Kidney epithelial cell (primary cell): ENCODE results near the gene RASGEF1B. TPM values are rescaled to one million over a fixed set of nuclear protein-coding genes. Genes with fewer than 3 reads are reported as not detected.

Experiments
- DNase-seq: peaks from one replicate; pipeline ENCODE4 v3.0.0-alpha.2; 2010; ENCODE audit warnings: low read depth
- H3K27me3 ChIP-seq: 2 replicates; pipeline ENCODE4 v1.6.0; 2011; ENCODE audit warnings: low read length; ENCODE audit not compliant: control insufficient read depth, insufficient read depth
- H3K36me3 ChIP-seq: 2 replicates; pipeline ENCODE4 v1.5.1; 2011; ENCODE audit warnings: low read length; ENCODE audit not compliant: control insufficient read depth, insufficient read depth
- H3K4me3 ChIP-seq: 2 replicates; pipeline ENCODE4 v1.5.1; 2011; ENCODE audit warnings: low read depth, mild to moderate bottlenecking, control low read depth, low read length
- total RNA-seq: library from RNA; depleted of rRNA; stranded (reverse); fragments of >200 nt; gene quantifications from 2 replicates; pipeline ENCODE4 v1.2.3, GENCODE V29; 2015
- TF ChIP-seq, protein P1 (sequence below): IDR thresholded peaks from 2 replicates; pipeline ENCODE4 v1.5.1; 2011; ENCODE audit warnings: mild to moderate bottlenecking, moderate library complexity, low read length, control low read depth, inconsistent platforms; ENCODE audit not compliant: insufficient read depth, poor library complexity, severe bottlenecking

RASGEF1B gene
- total RNA-seq, 1 donor from 2014 or later: 14.0 TPM

DNA sequence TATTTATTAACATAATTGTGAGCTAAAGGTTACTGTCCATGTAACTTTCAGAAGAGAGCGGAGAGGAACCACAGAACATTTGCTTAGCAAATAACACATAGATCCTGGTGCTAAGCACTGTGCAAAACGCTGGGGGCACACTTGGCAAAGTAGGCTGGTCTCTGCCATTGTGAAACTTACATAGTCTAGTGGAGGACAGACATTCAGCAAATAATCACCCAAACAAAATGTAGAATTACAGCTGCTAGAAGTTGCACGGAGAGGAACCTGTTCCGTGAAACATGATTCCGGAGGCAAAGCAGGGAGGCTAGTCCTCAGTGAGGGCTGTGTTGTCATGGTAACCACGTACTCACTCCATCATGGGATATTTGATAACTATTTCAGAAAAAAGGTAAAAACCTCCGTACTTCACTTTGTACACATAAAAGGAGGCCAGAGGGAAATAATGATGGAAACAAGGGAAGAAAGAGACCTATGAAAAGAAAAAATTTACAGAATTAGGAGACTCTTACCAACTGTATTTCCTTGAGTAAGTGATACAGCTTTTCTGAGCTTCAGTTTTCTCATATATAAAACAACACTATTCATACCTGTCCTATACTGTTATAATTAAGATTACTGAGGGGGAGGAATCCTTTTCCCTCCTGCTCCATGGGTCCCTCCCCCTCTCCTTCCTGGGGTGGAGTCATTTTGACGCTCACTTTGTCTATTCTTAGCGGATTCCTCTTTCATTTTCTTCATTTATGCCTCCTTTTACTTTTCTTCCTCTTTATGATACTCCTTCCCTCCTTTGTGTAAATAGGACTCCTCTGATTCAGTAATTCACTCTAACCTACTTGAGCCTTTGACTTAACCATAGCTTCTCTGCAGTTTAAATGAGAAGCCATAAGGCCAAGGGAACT lies 825 bp upstream of the RASGEF1B start:
- no peak for DNase-seq
- H3K4me3 ChIP-seq: peak overlapping the region; percentile 68
- TF ChIP-seq, protein P1, sequence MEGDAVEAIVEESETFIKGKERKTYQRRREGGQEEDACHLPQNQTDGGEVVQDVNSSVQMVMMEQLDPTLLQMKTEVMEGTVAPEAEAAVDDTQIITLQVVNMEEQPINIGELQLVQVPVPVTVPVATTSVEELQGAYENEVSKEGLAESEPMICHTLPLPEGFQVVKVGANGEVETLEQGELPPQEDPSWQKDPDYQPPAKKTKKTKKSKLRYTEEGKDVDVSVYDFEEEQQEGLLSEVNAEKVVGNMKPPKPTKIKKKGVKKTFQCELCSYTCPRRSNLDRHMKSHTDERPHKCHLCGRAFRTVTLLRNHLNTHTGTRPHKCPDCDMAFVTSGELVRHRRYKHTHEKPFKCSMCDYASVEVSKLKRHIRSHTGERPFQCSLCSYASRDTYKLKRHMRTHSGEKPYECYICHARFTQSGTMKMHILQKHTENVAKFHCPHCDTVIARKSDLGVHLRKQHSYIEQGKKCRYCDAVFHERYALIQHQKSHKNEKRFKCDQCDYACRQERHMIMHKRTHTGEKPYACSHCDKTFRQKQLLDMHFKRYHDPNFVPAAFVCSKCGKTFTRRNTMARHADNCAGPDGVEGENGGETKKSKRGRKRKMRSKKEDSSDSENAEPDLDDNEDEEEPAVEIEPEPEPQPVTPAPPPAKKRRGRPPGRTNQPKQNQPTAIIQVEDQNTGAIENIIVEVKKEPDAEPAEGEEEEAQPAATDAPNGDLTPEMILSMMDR: peak; percentile 52
- H3K36me3 ChIP-seq: no peaks in the 10 kb centered on the region
- H3K27me3 ChIP-seq: no peaks in the 10 kb centered on the region

- H3K36me3 ChIP-seq: no peaks in the 10 kb centered on the region
- TF ChIP-seq, protein P1: no peak
- peak overlapping the region; percentile 68 for H3K4me3 ChIP-seq
- H3K27me3 ChIP-seq: no peaks in the 10 kb centered on the region
- no peak for DNase-seq
Observed at GRCh38 chr4:81471298-81471587, 464 bp downstream of the RASGEF1B start.

GRCh38 chr4:81470456-81471297 lies 1.0 kb downstream of the RASGEF1B start:
- TF ChIP-seq, protein P1: no peak
- Histone ChIP-seq H3K36me3 (no peaks in the 10 kb centered on the region), H3K27me3 (no peaks in the 10 kb centered on the region), H3K4me3 (peak overlapping the region; percentile 68)
- DNase-seq: no peak

- Histone ChIP-seq H3K4me3 (peak overlapping the region; percentile 68), H3K36me3 (no peaks in the 10 kb centered on the region), H3K27me3 (no peaks in the 10 kb centered on the region)
- DNase-seq: no peak
- TF ChIP-seq, protein P1: no peak
Observed at GRCh38 chr4:81469781-81470455, 1.8 kb downstream of the RASGEF1B start.

- H3K4me3 ChIP-seq: no peak overlapping the region
- no peaks in the 10 kb centered on the region for H3K27me3 ChIP-seq
- no peaks in the 10 kb centered on the region for H3K36me3 ChIP-seq
- TF ChIP-seq, protein P1: no peak
- no peak for DNase-seq
Observed at GRCh38 chr4:81468678-81469077, 3.0 kb downstream of the RASGEF1B start.
